Glomerular visceral epithelial cell (primary cell): Measurements from ENCODE around the gene CTDSP2.
"Not testable (repeated sequence)": the region's sequence is repeated elsewhere in the genome, so short reads cannot be mapped to it uniquely, and the experiment has no call there.

ENCODE experiments used
- DNase-seq: peaks from one replicate; pipeline ENCODE4 v3.0.0-alpha.2; 2016; ENCODE audit errors: extremely low spot score

The CTDSP2 gene

DNA sequence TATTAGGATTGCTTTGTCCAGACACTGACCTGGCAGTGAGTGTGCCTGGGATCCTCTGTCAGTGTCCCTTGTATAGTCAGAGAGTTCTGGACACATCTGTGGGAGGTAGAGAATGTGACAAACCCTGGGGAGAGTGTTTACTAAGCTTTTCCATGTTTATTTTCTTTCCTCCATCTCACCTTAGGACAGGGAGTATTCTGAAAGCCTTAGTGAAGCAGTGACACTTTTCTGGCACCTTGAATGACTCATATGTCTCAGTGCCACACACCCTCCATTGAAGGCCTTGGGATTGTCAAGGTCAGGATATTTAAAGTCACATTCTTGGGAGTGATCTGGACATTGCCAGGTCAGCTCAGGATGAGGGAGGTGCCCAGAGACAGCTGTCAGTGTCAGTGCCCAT is 34.9 kb upstream of the CTDSP2 start:
- no peak for DNase-seq

GRCh38 chr12:57881035-57881434 is 34.5 kb upstream of the CTDSP2 start:
- DNase-seq, result not testable (repeated sequence)

DNA sequence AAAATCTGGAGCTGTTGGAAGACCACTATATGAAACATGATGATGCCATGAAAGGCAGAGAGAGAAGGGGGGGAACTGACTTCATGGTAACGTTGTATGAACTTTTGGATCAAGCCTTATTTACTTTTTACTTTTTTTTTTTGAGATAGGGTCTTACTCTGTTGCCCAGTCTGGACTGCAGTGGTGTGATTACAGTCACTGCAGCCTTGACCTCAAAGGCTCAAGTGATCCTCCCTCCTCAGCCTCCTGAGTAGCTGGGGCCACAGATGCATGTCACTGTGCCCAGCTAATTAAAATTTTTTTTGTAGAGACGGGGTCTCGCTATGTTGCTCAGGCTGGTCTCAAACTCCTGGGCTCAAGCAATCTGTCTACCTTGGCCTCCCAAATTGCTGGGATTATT is 31.3 kb upstream of the CTDSP2 start:
- no peak for DNase-seq

DNA sequence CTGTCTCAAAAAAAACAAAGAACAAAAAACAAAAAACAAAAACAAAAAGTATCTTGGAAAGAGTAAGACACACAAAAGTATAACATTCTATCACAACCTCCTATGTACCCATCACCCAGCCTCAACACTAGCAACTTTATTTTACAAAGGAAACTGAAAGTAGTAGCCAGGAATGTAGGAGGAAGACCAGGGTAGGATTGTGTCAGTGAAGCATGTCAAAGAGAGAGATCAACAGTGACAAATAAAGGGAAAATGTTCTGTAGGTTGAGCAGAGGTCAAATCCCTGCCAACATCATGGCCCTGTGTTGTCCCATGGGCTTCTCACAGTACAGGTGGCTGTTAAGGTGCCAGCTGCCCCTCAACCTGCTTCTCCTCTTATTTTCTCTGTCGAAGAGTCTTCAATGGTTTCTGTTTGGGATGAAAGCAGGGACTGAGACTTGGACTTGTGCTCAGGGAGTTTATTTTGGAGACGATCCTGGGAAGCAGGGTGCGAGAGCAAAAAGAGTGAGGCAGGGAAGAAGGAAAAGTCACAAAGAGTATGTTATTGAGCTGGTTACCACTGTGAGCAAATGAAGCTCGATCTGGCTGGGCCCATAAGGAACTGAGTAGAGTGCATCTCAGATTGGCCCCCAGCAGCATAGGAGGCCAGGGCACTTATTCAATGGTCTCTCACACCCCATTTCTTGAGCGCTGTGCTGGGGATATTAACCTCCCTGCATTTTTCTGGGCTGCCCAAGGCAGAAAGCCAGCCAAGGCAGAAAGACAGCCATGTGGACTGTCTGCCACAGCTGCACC is 29.4 kb upstream of the CTDSP2 start:
- peak; percentile 44 for DNase-seq

GRCh38 chr12:57874166-57875108 is 27.9 kb upstream of the CTDSP2 start:
- no peak for DNase-seq

- no peak for DNase-seq
Observed at GRCh38 chr12:57872362-57872761, 25.8 kb upstream of the CTDSP2 start.

GRCh38 chr12:57869927-57870318 is 23.4 kb upstream of the CTDSP2 start:
- no peak for DNase-seq

DNA sequence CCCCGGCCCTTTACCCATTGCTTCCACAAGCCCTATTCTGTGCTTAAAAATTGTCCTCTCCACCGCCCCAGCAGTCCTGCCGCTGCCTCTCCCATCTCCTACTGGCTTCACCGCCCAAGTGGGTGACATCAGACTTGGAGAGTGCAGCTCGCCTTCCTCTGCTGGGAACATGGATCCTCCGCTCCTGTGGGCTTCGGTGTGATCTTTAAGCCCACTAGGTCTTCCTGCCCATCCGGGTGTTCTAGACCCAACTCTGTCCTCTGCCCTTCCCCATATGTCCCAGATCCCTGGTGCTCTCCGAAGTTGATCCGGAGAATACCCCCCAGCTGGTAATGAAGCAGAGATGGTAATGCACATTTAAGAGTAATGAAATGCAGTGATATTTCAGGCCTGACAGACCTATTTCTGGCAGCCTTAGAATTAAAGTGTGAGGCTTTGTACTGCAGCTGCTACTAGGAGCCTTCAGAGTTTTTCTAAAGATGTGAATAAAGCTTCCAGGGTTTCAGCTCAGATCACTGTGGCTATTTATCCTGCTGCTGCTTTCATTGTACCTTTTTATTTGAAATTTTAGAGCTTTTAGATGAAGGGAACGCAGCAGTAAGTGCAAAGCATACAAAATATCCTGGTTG is 22.9 kb upstream of the CTDSP2 start:
- no peak for DNase-seq

- no peak for DNase-seq
Observed at GRCh38 chr12:57868851-57869268, 22.3 kb upstream of the CTDSP2 start.

- DNase-seq, result no peak
Observed at GRCh38 chr12:57868221-57868620, 21.7 kb upstream of the CTDSP2 start.

DNA sequence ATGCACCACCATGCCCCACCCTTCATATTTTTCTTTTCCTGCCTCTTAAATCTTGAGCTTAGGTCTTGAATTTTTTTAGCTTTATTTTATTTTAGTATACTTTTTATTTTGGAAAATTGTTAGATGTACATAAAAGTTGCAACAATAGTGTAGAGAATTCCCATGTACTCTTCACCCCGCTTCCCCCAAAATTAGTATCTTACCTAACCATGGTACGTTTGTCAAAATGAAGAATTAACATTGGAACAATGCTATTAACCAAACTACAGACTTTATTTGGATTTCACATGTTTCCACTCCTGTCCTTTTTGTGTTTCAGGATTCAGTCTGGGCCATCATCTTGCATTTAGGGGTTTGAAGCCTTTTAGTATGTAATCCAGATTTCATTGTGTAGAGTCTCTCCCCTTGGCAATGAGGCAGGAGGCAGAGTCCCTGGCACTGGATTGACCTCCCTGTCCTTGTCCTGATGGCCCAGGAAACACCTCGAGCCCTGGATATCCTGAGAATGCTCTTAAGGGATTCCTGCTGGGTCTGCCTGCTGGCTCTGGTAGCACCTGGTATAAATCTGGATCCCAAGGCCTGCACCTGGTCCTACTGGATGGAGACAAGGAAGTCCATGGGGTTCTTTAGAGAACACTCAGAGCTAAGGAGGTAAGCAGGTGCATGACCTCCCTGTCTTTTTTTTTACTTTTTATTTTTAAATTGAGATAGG is 19.9 kb upstream of the CTDSP2 start:
- DNase-seq, result no peak

DNA sequence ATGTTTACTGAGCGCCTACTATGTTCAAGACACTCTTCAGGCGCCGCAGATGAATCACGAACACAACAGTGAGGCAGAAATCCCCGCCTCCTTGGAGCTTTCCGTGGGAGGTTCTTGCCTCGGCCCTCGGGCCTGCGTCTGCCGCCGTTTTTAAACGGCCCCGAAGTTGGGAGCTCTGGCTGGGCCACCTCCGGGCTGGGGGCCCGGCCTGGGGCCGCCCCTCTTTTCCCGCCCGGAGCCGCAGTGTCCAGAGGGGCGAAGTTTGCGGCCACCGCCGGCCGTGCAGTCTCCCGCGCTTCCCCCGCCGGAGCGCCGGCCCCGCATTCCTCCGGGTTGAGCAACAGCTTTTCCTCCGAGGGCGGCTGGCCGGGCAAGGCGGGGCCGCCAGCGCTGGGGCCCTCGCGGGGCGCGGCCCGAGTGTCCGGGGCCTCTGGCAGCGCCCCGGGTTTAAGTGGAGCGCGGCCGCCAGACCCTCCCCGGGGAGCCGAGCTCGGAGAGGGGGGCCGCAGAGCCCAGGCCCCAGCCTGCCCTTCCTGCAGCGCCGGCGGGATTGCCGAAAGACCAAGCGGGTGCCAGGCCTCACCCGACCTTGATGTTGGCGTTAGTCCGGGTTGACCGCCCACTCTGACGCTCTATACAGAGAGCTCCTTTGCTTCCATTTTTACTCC is 18.7 kb upstream of the CTDSP2 start:
- peak; percentile 73 for DNase-seq

DNA sequence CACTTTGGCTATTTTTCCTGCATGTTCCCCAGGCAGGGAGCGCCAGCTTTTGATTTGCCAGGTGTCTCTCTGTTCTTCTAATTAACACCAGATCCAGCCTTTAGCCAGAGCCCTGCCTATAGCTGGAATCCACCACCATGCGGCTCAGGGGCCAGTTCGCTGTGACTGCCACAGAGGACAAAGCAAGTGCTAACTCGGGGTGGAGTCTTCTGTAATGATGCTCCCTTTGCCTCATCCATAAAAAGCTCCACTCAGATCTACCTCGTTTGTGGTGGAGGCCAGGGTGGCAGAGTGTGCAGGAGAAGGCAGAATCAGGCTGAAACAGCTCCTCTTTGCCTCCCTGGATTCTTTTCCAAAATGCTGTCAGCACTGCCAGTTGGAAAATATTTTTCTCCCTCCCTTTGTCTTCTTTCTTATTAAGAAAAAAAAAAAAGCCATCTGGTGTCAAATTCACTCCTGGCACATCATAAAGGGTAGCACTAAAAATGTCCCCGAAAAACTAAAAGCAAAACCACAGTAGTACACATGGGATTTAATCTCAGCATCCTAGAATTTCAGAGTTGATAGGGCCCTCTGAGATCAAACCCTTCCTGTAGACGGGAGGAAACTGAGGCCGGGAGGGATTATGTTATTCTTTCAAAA is 18.0 kb upstream of the CTDSP2 start:
- DNase-seq, result no peak

GRCh38 chr12:57863676-57864075 is 17.1 kb upstream of the CTDSP2 start:
- no peak for DNase-seq

- no peak for DNase-seq
Observed at GRCh38 chr12:57861967-57862366, 15.4 kb upstream of the CTDSP2 start.

- DNase-seq, result not testable (repeated sequence)
Observed at GRCh38 chr12:57860883-57861282, 14.4 kb upstream of the CTDSP2 start.

- no peak for DNase-seq
Observed at GRCh38 chr12:57859121-57859520, 12.6 kb upstream of the CTDSP2 start.

DNA sequence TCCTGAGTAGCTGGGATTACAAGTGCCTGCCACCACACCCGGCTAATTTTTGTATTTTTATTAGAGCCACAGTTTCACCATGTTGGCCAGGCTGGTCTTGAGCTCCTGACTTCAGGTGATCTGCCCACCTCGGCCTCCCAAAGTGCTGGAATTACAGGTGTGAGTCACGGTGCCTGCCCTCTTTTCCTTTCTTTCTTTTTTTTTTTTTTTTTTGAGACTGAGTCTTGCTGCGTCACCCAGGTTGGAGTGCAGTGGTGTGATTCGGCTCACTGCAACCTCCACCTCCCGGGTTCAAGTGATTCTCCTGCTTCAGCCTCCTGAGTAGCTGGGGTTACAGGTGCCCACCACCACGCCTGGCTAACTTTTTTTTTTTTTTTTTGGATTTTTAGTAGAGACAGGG is 11.6 kb upstream of the CTDSP2 start:
- DNase-seq, result not testable (repeated sequence)

DNA sequence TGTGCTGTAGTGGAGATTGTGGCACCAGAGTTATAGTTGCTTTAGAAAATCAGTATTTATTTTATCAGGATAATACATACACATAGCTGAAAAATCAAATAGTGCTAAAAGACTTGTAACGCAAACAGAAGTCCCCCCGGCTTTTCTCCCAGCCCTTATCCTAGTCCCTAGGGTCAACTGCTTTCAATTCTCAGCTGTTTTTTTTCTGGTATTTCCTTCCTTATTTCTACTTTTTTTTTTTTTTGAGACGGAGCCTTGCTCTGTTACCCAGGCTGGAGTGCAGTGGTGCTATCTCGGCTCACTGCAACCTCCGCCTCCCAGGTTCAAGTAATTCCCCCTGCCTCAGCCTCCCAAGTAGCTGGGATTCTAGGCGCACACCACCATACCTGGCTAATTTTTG is 8.4 kb upstream of the CTDSP2 start:
- DNase-seq, result no peak

- DNase-seq, result no peak
Observed at GRCh38 chr12:57853864-57854556, 7.5 kb upstream of the CTDSP2 start.
